Heart left ventricle (tissue), 13 donors: ENCODE results near the gene CFAP65.

Source experiments
- CTCF ChIP-seq, 12 donors: fragments of 200-600 bp; sonication (generic) in 4 of 12; IDR thresholded peaks; one replicate each; pipeline versions ENCODE4 v1.5.0 to v1.8.0; 2018 to 2022; ENCODE audit warnings: antibody characterized with exemption in 12 of 12, mild to moderate bottlenecking in 5 of 12
- POLR2A ChIP-seq, 2 donors: fragments of 450-650 bp; IDR thresholded peaks; one replicate each; pipeline ENCODE4 v1.6.1; 2017; ENCODE audit warnings: antibody characterized with exemption in 2 of 2, mild to moderate bottlenecking in 2 of 2, moderate library complexity in 2 of 2
- donor health status: ischemic (EF 13 %, LVEDD 7.1; RV severe dilation, severe dysfunction).
- donor health status: DM: no; HTN: yes; CAD: no.
- donor health status: DM: no; HTN: no; CAD: no.
- donor health status: ischemic (EF 25% LVEDD 6.9; RV normal size, moderate dysfunction).
- donor health status: ischemic (EF 25% LVEDD 5.7; RV mildly dilated, moderate dysfunction).
- donor health status: ischemic (EF 35%, LVEDD 5.7; RV mildly dilated, moderate dysfunction).
- donor health status: nonischemic (EF 11% LVEDD 7.7; RV severe dilation, severe dysfunction).
- donor health status: DM: yes; HTN: yes; CAD: no.
- donor health status: PGD.
- donor health status: ischemic (EF 29% LVEDD 5.4; RV normal size, mild dysfunction).
- donor health status: nonischemic (EF 23%, LVEDD 6.1; RV moderate dilation, normal function).

- no peak for TF ChIP-seq CTCF (IDR thresholded peaks at IDR 0.05)
- no peak for TF ChIP-seq POLR2A (IDR thresholded peaks at IDR 0.05)
Observed at GRCh38 chr2:218983263-218983933, 57.9 kb downstream of the CFAP65 start.
